Measurements from ENCODE around the gene MMP12.
A peak's percentile ranks its signal among the peaks of the same experiment; 100 is the strongest.
"Not testable (repeated sequence)": the region's sequence is repeated elsewhere in the genome, so short reads cannot be mapped to it uniquely, and the experiment has no call there.

The MMP12 gene

GRCh38 chr11:102879801-102880200 is 5.0 kb upstream of the MMP12 start:
- no peak for DNase-seq (ENCODE audit: low read depth)
- no peak for TF ChIP-seq CTCF (IDR thresholded peaks at IDR 0.05; ENCODE audit: insufficient read depth, low read depth, low read length, missing control alignments)
- no peak overlapping the region for H3K4me3 ChIP-seq (ENCODE audit: low read length)

- H3K4me3 ChIP-seq (ENCODE audit: low read length): no peak overlapping the region
- no peak for TF ChIP-seq CTCF (IDR thresholded peaks at IDR 0.05; ENCODE audit: insufficient read depth, low read depth, low read length, missing control alignments)
- DNase-seq (ENCODE audit: low read depth): no peak
These were observed 3.8 kb upstream of the MMP12 start for GRCh38 chr11:102878595-102878994.

- H3K4me3 ChIP-seq (ENCODE audit: low read length): not testable (repeated sequence)
- peak; percentile 11 for DNase-seq (ENCODE audit: low read depth)
These were observed 5.3 kb downstream of the MMP12 start for GRCh38 chr11:102869354-102869964.

GRCh38 chr11:102868339-102868738 is 6.4 kb downstream of the MMP12 start:
- DNase-seq (ENCODE audit: low read depth): peak; percentile 42
- no peak for TF ChIP-seq CTCF (IDR thresholded peaks at IDR 0.05; ENCODE audit: insufficient read depth, low read depth, low read length, missing control alignments)
- no peak overlapping the region for H3K4me3 ChIP-seq (ENCODE audit: low read length)

GRCh38 chr11:102864724-102865123 is 10.1 kb downstream of the MMP12 start:
- no peak overlapping the region for H3K4me3 ChIP-seq (ENCODE audit: low read length)
- no peak for DNase-seq (ENCODE audit: low read depth)
- TF ChIP-seq CTCF (IDR thresholded peaks at IDR 0.05; ENCODE audit: insufficient read depth, low read depth, low read length, missing control alignments): no peak

- no peak for TF ChIP-seq CTCF (IDR thresholded peaks at IDR 0.05; ENCODE audit: insufficient read depth, low read depth, low read length, missing control alignments)
- DNase-seq (ENCODE audit: low read depth): peak; percentile 90
- no peak overlapping the region for H3K4me3 ChIP-seq (ENCODE audit: low read length)
These were observed 20.8 kb downstream of the MMP12 start for GRCh38 chr11:102853956-102854355.

- no peak for DNase-seq (ENCODE audit: low read depth)
- H3K4me3 ChIP-seq (ENCODE audit: low read length): no peak overlapping the region
- no peak for TF ChIP-seq CTCF (IDR thresholded peaks at IDR 0.05; ENCODE audit: insufficient read depth, low read depth, low read length, missing control alignments)
These were observed 21.7 kb downstream of the MMP12 start for GRCh38 chr11:102853055-102853454.
